ENCODE results near the gene NAV3.

- no peak for TF ChIP-seq POLR2AphosphoS5 (IDR thresholded peaks at IDR 0.05; ENCODE audit: insufficient read depth in 1 of 2, low read depth in 1 of 2)
- peak; percentile 35 to 49 (median 47) for TF ChIP-seq CTCF (IDR thresholded peaks at IDR 0.05)
- no peak for TF ChIP-seq POLR2A (IDR thresholded peaks at IDR 0.05)
Measured at GRCh38 chr12:78146365-78146772, 315.7 kb downstream of the NAV3 start.
